OCI-LY7 (cell line): ENCODE measurements around the gene USP32. TPM values are rescaled to one million over a fixed set of nuclear protein-coding genes. Genes with fewer than 3 reads are reported as not detected.

ENCODE experiments used
- BruUV-seq: library from RNA; stranded (reverse); fragments of 400-500 nt; replicated peaks from 2 replicates; lab custom pipeline; 2021; lab: Mats Ljungman, UMichigan
- CTCF ChIA-PET: fragments of 300-600 bp; sonication (Branson Sonifier 250); formaldehyde crosslinking; loops from one replicate; lab custom pipeline; 2022; ENCODE audit warnings: antibody characterized with exemption; ENCODE audit not compliant: unreplicated experiment; lab: Charles Lee
- POLR2A ChIA-PET: fragments of 300-600 bp; sonication (Branson Sonifier 250); formaldehyde crosslinking; loops from one replicate; lab custom pipeline; 2022; ENCODE audit warnings: antibody characterized with exemption; lab: Charles Lee
- DNase-seq: peaks from one replicate; pipeline ENCODE4 v3.0.0-alpha.2; 2015; ENCODE audit warnings: low spot score
- H2AFZ ChIP-seq: fragments of 200-600 bp; sonication (generic), shearing (Covaris generic); 2 replicates; pipeline ENCODE4 v1.6.1; 2014; ENCODE audit warnings: mild to moderate bottlenecking, antibody characterized with exemption, low read length, moderate library complexity
- H3K27ac ChIP-seq: fragments of 200-600 bp; sonication (generic); 2 replicates; pipeline ENCODE4 v1.5.1; 2014; ENCODE audit warnings: mixed run types, low read depth, mild to moderate bottlenecking, moderate library complexity, low read length, inconsistent platforms; ENCODE audit not compliant: poor library complexity, severe bottlenecking
- H3K36me3 ChIP-seq: fragments of 200-600 bp; sonication (generic); 2 replicates; pipeline ENCODE4 v1.6.1; 2014; ENCODE audit warnings: mild to moderate bottlenecking, antibody characterized with exemption, low read length, moderate library complexity, mixed read lengths; ENCODE audit not compliant: insufficient read depth
- H3K4me1 ChIP-seq: fragments of 200-600 bp; sonication (generic); 2 replicates; pipeline ENCODE4 v1.5.1; 2014; ENCODE audit warnings: mild to moderate bottlenecking, low read length; ENCODE audit not compliant: insufficient read depth, poor library complexity, severe bottlenecking
- H3K4me2 ChIP-seq: fragments of 200-600 bp; sonication (generic); 2 replicates; pipeline ENCODE4 v1.6.1; 2014; ENCODE audit warnings: mild to moderate bottlenecking, low read length
- H3K4me3 ChIP-seq: fragments of 200-600 bp; sonication (generic); 2 replicates; pipeline ENCODE4 v1.5.1; 2014; ENCODE audit warnings: mild to moderate bottlenecking, low read depth, low read length; ENCODE audit not compliant: poor library complexity, severe bottlenecking
- H3K79me2 ChIP-seq: fragments of 200-600 bp; sonication (generic); 2 replicates; pipeline ENCODE4 v1.6.1; 2016; ENCODE audit warnings: low read depth, mild to moderate bottlenecking, low read length, moderate library complexity, mixed read lengths; ENCODE audit not compliant: insufficient read depth
- H3K9me2 ChIP-seq: fragments of 200-600 bp; sonication (generic); 2 replicates; pipeline ENCODE4 v1.6.1; 2016; ENCODE audit warnings: mild to moderate bottlenecking, low read length, mixed read lengths; ENCODE audit not compliant: insufficient read depth
- H3K9me3 ChIP-seq: fragments of 200-600 bp; sonication (generic); 2 replicates; pipeline ENCODE4 v1.6.1; 2014; ENCODE audit warnings: mild to moderate bottlenecking, mixed run types, low read length, mixed read lengths
- H4K20me1 ChIP-seq: fragments of 200-600 bp; sonication (generic); 2 replicates; pipeline ENCODE4 v1.6.1; 2014; ENCODE audit warnings: mild to moderate bottlenecking, antibody characterized with exemption, low read length, moderate library complexity, mixed read lengths; ENCODE audit not compliant: insufficient read depth
- CTCF ChIP-seq: fragments of 200-600 bp; sonication (generic); conservative IDR thresholded peaks from 2 replicates; pipeline ENCODE4 v1.5.1; 2014; ENCODE audit warnings: mild to moderate bottlenecking, antibody characterized with exemption, low read length, moderate library complexity, mixed read lengths
- EZH2phosphoT487 ChIP-seq: fragments of 200-600 bp; sonication (generic); IDR thresholded peaks from 2 replicates; pipeline ENCODE4 v1.6.1; 2018; ENCODE audit warnings: low read depth, borderline replicate concordance, mild to moderate bottlenecking, mixed run types, antibody characterized with exemption, low read length, moderate library complexity, mixed read lengths
- intact Hi-C: fragments of 100-400 bp; cut with micrococcal nuclease; formaldehyde crosslinking; loops from one replicate; pipeline ENCODE4 v1.10.0; 2022; ENCODE audit not compliant: unreplicated experiment
- total RNA-seq, 2 experiments: library from RNA; depleted of rRNA in 1 of 2; stranded (reverse); fragments of >200 nt in 1 of 2; shearing (Covaris generic) in 1 of 2; gene quantifications; 2 replicates each; pipeline ENCODE4 v1.2.3, GENCODE V29; 2014 to 2022

The USP32 gene
- total RNA-seq, 2 experiments from 2014 or later: 16.9 to 28.0 TPM

- Histone ChIP-seq H3K9me3 (no peaks in the 10 kb centered on the region; the same call in 1 of the 2 replicates), H2AFZ (peak overlapping the region; percentile 95), H4K20me1 (no peaks in the 10 kb centered on the region), H3K36me3 (peaks cover 16% of the 10 kb centered on the region), H3K9me2 (no peaks in the 10 kb centered on the region), H3K4me3 (peak overlapping the region; percentile 76), H3K4me1 (peaks cover 15% of the 10 kb centered on the region), H3K79me2 (no peaks in the 10 kb centered on the region), H3K27ac (no peak overlapping the region), H3K4me2 (peak overlapping the region; percentile 45)
- no peak for TF ChIP-seq EZH2phosphoT487
- no peak for TF ChIP-seq CTCF
- BruUV-seq: no TSS peak
- DNase-seq: peak; percentile 20
- POLR2A ChIA-PET: no interaction called here
- CTCF ChIA-PET: no interaction called here
- intact Hi-C loops: loop anchor here (10.0 kb wide), 1 partner anchor 259 kb away; the partner anchor contains the start of gene USP32
Measured at GRCh38 chr17:60135951-60136666, 255.8 kb downstream of the USP32 start.

GRCh38 chr17:60135151-60135950 lies 256.6 kb downstream of the USP32 start:
- Histone ChIP-seq H3K27ac (peak overlapping the region; percentile 76), H3K9me3 (no peaks in the 10 kb centered on the region; the same call in 1 of the 2 replicates), H3K4me2 (peak overlapping the region; percentile 87), H2AFZ (peak overlapping the region; percentile 95), H4K20me1 (no peaks in the 10 kb centered on the region), H3K4me1 (peaks cover 15% of the 10 kb centered on the region), H3K9me2 (no peaks in the 10 kb centered on the region), H3K79me2 (no peaks in the 10 kb centered on the region), H3K4me3 (peak overlapping the region; percentile 76), H3K36me3 (peaks cover 16% of the 10 kb centered on the region)
- no peak for TF ChIP-seq CTCF
- TF ChIP-seq EZH2phosphoT487: no peak
- ChIA-PET CTCF (no interaction called here), POLR2A (interaction anchor here (0.6 kb wide), 2 partner anchors 46 to 56 kb away, joined by 3 to 4 read pairs; no protein-coding TSS in a partner anchor)
- DNase-seq: peak; percentile 97
- intact Hi-C loops: loop anchor here (10.0 kb wide), 1 partner anchor 259 kb away; the partner anchor contains the start of gene USP32
- BruUV-seq: TSS peak; percentile 56
